CD4-positive, alpha-beta T cell treated with Interleukin-2 at 100 ng/mL for 4 hours (primary cell): ENCODE measurements around the gene EVX2.

Experiments
- DNase-seq: peaks from one replicate; pipeline ENCODE4 v3.0.0-alpha.2; 2020; ENCODE audit warnings: low spot score

Gene EVX2

DNA sequence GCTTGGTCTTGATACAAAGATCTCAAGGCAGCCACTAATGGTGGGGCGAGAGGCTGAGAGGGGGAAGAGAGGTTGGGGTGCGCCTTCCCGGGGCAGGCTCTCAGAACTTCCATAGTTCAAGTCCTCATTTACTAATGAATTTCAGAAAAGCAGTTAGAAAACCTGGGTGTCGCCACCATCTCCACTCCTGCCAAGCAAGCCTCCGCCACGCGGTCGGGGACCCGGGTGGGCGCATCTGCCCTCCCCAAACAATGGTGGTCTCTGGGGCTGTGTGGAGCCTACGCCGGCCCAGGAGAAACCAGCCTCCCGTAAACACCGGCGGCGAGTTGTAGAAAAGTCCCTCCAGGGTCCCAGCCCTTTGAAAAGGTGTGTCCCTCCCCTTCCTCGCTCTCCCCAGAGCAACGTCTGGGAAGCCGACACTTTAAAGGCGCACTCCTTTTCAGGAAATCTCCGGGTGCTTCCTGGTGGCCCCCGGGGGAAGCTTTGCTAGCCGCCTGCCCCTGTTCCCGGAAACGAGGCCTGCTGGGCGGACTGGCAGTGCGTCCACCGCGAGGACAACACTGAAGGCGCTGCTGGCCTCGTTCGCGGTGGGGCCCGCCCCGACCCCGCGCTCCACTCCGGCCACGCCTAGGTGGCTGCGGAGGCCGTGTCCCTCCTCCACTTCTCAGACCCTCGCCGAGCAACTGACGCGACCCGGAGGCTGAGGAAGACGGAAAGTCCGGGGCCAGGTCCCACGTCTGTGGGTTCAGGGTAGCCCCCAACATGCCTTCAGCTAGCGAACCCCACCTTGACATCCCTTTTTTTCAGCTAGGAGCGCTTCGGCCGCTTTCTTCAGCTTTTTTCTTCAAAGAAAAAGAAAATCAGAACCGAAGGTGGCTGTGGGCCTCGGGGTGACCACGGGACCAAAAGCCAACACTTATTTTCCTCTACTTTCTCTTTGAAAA, 16.8 kb downstream of the EVX2 start:
- DNase-seq: no peak

GRCh38 chr2:176063958-176064357, 19.8 kb downstream of the EVX2 start:
- no peak for DNase-seq

DNA sequence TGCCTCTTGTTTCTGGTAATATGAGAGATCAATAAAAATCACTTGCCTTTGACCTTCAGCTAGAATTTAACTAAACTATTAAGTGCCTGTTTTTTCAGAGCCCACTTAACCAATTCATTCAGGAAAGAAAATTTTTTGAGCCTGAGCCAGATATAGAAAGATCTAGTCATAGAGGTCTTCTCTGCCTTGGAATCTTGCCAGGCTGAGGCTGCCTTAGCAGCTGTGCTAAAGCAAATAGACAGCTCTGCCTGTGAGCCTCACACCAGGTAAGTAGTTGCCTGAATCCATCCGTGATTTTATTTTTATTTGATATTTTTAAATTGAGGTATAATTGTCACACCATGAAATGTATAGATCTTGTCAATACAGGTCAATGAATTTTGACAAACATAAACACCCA, 27.4 kb downstream of the EVX2 start:
- no peak for DNase-seq

- no peak for DNase-seq
Measured at GRCh38 chr2:176039375-176039774, 44.4 kb downstream of the EVX2 start.

DNA sequence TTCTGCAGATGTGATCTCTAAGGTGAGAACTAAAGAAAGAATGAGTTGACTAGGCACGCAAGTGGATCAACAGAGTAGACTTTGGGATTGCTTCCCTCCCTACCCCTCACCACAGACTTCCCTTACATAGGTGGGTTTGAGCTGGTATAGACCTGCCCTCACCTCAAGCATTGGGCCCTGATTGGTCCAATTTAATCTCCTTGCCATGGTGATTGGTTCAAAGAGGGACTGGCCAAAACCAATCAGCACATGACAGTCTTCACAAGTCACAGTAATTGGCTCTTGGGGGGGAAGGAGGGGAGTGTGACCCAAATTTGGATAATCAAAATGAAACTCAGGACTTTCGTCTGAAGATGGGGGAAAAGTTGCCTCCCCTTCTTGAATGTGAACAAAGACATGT, 45.1 kb downstream of the EVX2 start:
- DNase-seq: no peak

DNA sequence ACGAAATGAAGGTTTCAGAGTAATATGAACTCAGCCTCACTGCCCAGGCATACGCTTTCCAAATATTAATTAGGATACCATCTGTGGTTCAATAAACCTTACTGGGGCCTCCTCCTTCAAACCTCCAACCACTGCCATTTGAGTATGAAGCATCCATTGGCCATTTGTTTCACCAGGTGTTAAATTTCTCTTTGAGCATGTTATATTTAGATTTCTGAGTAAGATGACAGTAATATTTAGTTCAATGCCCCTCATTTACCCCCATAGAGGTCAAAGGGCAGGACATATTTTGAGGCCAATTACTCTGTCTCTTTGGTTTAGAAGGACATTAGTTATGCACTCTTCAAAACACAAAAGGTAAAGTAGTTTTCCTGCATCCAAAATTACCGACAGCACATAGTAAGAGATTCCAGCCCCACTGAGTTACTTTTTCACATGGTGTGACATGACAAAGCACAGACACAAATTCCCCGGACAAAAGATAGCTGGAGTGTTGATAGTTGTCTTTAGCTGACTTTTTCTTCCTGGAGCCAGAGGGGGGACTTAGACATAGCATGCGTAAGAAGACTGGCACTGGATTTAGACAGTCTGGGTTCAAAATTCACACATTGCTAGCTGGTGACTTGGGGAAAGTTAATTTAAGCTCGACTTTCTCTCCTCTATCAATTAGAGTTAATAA, 48.6 kb downstream of the EVX2 start:
- no peak for DNase-seq

GRCh38 chr2:176027806-176028205, 56.0 kb downstream of the EVX2 start:
- no peak for DNase-seq
